GM19025 (cell line): ENCODE results near the gene MYOZ2.
"Not testable (repeated sequence)": the region's sequence is repeated elsewhere in the genome, so short reads cannot be mapped to it uniquely, and the experiment has no call there.

Experiments used
- ATAC-seq: cut with Tn5 transposase; IDR thresholded peaks from one replicate; pipeline ENCODE4 v1.9.1; 2021; ENCODE audit warnings: mild to moderate bottlenecking, low read depth, moderate library complexity; ENCODE audit not compliant: unreplicated experiment

The MYOZ2 gene

GRCh38 chr4:119125931-119126330, 9.7 kb upstream of the MYOZ2 start:
- no peak for ATAC-seq

GRCh38 chr4:119128148-119128547, 7.5 kb upstream of the MYOZ2 start:
- no peak for ATAC-seq

- no peak for ATAC-seq
These were observed 5.1 kb upstream of the MYOZ2 start for GRCh38 chr4:119130365-119131065.

- no peak for ATAC-seq
These were observed 4.5 kb upstream of the MYOZ2 start for GRCh38 chr4:119131164-119131563.

- no peak for ATAC-seq
These were observed 3.3 kb upstream of the MYOZ2 start for GRCh38 chr4:119132306-119132705.

- no peak for ATAC-seq
These were observed 914 bp downstream of the MYOZ2 start for GRCh38 chr4:119136546-119136945.

- ATAC-seq = no peak
These were observed 2.4 kb downstream of the MYOZ2 start for GRCh38 chr4:119138046-119138445.

- ATAC-seq = no peak
These were observed 3.7 kb downstream of the MYOZ2 start for GRCh38 chr4:119139311-119139710.

GRCh38 chr4:119139822-119140252, 4.2 kb downstream of the MYOZ2 start:
- no peak for ATAC-seq

- not testable (repeated sequence) for ATAC-seq
These were observed 5.7 kb downstream of the MYOZ2 start for GRCh38 chr4:119141283-119141682.

- no peak for ATAC-seq
These were observed 7.2 kb downstream of the MYOZ2 start for GRCh38 chr4:119142833-119143232.

GRCh38 chr4:119143341-119143740, 7.7 kb downstream of the MYOZ2 start:
- not testable (repeated sequence) for ATAC-seq

- ATAC-seq = no peak
These were observed 13.5 kb downstream of the MYOZ2 start for GRCh38 chr4:119149110-119149509.

GRCh38 chr4:119151161-119151560, 15.5 kb downstream of the MYOZ2 start:
- no peak for ATAC-seq

- ATAC-seq = no peak
These were observed 17.1 kb downstream of the MYOZ2 start for GRCh38 chr4:119152741-119153140.

GRCh38 chr4:119162174-119162573, 26.5 kb downstream of the MYOZ2 start:
- ATAC-seq = no peak

GRCh38 chr4:119165767-119166166, 30.1 kb downstream of the MYOZ2 start:
- no peak for ATAC-seq

- no peak for ATAC-seq
These were observed 34.6 kb downstream of the MYOZ2 start for GRCh38 chr4:119170195-119170594.

GRCh38 chr4:119172223-119172622, 36.6 kb downstream of the MYOZ2 start:
- no peak for ATAC-seq

GRCh38 chr4:119173729-119174361, 38.2 kb downstream of the MYOZ2 start:
- not testable (repeated sequence) for ATAC-seq

- ATAC-seq = no peak
These were observed 43.4 kb downstream of the MYOZ2 start for GRCh38 chr4:119179011-119179410.

GRCh38 chr4:119184128-119184527, 48.5 kb downstream of the MYOZ2 start:
- ATAC-seq = no peak
